ENCODE measurements around the gene B3GNT5.
"Not testable (repeated sequence)": the region's sequence is repeated elsewhere in the genome, so short reads cannot be mapped to it uniquely, and the experiment has no call there.

Gene B3GNT5, protein sequence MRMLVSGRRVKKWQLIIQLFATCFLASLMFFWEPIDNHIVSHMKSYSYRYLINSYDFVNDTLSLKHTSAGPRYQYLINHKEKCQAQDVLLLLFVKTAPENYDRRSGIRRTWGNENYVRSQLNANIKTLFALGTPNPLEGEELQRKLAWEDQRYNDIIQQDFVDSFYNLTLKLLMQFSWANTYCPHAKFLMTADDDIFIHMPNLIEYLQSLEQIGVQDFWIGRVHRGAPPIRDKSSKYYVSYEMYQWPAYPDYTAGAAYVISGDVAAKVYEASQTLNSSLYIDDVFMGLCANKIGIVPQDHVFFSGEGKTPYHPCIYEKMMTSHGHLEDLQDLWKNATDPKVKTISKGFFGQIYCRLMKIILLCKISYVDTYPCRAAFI

DNA sequence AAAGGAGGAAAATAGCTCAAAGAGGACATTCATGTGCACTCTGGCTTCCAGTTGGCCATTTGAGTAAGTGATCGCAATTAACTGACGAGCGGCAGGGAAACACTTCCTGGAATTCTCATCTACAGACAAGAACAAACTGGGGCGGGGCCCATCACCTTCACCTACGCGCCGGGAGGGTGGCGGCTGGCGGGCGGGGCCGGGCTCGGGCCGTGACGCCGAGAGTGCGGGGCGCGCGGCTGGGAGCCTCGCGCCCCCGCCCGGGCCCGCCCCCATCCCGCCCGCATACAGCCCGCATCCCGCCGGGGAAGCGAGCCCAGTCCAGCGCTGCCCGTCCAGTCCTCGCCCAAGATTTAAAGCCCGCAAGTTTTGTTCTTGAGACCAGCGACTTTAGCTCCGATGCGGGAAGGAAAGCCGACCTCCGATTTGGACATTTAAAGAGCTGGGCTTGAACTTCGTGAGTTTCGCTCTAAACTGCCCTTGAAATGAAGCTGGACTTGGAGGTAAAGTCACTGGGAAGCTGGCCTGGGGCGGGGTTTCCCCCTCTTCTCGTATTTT lies at the start of gene B3GNT5:
Gene B3GNT5 (plus strand): TSS at position 281 of the 555 bp plus-strand sequence. CDS start 16,546 bp downstream, outside the sequence.
- DNase-seq: peak; percentile 56

DNA sequence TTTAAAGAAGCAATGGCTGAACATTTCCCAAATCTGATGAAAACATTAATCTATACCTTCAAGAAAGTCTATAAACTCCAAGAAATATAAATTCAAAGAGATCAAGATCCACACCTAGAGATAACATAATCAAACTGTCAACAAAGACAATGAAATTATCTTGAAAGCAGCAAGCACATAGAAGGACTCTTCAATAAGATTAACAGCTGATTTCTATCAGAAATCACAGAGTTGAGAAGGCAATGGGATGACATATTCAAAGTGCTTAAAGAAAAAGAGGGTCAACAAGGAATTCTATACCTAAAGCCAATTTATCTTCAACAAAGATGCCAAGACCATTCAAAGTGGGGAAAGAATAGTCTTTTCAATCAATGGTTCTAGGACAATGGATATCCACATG lies 49.4 kb upstream of the B3GNT5 start:
- no peak for DNase-seq

DNA sequence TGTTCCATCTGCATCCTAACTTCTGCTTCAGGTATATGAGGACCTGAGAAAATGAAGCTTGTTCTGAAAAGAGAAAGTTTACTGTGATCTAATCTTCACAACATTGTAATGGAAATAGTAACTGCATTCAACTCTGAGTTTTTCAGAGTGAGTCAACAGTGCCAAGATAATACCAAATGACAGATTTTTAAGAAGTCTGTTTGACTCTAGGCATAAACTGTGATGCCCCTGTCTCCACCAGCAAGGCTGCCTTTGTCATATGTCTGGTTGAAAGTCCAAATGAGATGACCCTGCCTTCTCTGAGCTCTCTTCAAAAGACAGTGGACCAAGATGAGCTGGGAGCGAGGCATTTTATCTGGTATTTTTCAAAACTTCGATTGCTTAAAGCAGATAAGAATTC lies 44.8 kb upstream of the B3GNT5 start:
- DNase-seq: no peak

DNA sequence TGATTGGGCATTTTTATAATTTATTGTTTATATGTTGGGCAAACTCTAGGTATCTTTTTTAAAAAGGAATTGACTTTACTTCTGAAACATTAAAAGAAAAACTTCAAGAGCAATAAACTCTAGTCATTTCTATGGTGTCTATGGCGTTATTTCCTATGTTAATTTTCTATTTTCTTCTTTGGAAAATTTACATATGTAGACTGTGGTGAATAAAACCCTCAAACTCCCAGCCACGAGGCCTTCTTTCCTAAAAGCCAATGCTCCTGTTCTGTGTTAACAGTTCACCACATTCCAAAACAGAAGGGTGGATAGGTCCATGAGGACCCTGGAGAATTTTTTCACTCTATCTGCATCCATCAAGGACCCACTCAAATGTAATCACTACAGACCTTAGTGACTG lies 44.3 kb upstream of the B3GNT5 start:
- no peak for DNase-seq

DNA sequence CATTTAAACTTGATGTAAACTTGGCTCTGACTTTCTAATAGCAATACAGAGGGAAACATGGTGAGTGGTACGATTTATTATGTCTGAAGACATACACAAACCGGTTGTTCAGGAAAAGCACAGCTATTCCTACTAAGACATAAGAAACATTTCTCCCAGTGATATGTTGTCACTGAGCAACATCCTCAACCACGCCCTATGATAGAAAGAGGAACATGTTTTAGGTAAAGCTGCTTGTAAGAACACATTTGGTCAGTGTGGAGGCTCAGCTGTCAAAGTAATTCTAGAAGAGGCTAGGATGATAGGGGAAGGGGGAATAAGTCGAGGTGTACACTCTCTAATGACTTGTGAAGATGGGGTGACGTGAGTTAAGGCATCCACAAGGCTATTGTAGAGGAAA lies 42.7 kb upstream of the B3GNT5 start:
- no peak for DNase-seq

DNA sequence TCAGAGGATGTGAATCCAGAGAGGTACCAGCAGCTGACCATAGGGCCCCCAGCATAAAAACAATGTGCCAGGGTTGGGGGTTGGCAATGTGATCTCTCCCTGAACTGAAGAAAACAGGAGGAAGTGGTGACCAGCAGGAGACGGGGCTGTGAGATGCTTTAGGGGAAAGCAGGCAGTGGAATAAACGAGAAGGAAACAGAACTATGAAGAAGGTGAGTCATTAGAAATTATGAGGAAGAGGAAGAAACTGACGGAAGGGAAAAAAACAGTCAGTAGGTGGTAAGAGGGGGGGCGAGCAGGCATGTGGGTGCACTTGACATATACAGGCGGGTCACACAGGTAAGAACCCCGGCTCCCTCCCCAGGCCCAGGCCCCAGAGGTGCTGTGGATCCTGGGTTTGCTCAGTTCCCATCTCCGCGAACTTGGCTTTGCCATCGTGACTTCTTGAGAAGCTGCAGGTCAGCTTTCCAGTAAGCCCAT lies 42.2 kb upstream of the B3GNT5 start:
- DNase-seq: no peak

DNA sequence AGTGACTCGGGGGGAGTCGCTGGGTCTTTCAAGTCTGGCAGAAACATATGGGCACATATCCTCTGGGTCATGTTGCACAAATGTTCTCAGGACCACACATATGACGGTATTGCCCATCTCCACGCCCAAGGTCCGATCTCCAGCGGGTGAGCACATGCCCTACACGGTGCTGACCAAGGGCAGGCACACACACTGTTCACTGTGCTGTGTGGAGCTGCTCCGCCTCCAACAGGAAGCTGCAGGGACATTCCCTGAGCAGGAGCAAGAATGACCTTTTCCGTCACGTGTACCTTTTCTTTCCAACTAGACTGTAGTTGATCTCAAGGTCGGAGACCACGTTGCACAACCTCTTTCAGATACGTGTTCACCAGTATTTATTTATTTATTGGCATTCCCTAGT lies 41.7 kb upstream of the B3GNT5 start:
- no peak for DNase-seq

DNA sequence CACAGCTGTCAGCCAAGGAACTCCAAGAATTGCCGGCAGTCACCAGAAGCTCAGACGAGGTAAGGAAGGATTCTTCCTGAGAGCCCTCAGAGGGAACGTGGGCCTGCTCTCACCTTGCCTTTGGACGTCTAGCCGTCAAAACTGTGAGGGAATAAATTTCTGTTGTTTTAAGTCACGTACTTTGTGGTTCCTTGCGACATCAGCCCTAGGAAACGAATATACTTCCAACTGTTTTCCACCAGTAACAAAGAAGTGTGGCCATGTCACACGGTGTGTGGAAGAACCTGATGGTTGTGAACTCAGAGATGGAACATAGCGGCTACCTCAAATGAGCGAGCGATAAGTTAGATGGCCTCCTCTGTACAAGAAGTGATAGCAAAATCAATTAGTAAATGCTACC lies 41.0 kb upstream of the B3GNT5 start:
- DNase-seq: no peak

DNA sequence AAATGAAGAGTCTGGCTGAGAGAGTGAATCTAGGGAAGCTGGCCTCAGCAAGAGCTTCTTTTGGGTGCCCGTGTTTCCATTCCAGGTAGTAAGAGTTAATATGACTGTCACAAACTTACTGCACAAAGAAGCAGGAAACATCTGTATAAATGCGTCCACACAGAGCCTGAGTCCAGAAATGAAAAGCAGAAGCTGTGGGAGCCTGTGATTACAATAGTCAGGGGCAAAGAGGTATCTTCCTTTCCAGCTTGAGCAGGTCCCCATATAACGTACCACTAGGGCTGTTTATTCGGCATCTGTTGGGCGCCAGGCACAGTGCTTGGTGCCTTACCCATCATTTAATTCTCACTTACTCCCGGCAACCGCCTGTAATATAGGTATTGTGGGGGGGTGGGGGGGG lies 40.5 kb upstream of the B3GNT5 start:
- DNase-seq: no peak

DNA sequence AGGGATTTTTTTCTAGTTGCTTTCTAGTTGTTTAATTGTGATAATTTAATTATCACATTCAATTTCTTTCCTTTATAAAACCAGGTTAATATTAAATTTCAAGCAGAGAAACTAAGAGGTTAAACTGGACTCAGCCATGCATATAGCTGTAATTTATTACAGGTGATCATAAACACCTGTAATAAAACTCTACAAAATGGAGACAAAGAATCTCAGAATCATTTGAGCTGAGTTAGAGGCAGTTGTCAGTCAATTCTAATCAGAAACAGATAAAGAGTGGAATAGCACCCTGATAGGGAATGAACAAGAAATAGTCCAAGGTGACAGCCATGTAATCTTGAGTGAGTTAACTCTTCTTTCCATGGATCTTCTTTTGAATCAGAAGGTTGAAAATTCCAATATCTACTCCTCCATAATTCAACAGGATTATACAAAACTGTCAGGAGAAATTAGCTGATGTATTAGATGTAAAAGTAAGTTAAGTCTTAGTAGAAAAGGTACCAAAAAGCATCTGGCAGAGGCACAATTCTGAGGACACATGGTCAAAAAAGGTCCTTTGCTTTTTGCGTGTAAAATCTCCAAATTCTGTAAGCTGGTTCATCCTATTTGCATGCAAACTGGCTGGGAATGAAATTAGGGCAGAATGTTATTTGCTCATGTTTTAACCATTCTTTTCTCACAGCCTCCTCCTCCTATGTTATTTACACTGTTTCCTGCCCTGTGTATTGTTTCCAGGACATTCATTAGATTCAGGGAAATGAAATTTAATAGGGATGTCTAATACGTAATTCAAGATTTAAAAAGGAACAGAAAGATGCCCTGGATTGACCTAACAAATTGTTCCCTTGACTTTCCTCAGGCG lies 39.4 kb upstream of the B3GNT5 start:
- DNase-seq: peak; percentile 48

DNA sequence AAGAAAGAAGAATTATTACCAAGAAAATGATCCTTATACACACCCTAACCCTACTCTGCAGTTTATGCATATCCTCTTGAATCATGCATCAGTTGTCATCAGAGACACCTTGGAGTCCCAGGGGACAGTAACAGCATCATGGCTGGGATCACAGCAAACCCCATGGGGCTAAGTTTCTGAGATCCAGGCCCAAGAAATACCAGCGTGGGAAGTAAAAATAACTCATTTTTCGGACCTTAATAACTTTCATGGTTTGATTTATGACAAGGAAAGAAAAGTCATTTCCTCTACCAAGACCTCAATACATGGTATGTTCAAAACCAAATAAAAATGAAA lies 38.8 kb upstream of the B3GNT5 start:
- no peak for DNase-seq

DNA sequence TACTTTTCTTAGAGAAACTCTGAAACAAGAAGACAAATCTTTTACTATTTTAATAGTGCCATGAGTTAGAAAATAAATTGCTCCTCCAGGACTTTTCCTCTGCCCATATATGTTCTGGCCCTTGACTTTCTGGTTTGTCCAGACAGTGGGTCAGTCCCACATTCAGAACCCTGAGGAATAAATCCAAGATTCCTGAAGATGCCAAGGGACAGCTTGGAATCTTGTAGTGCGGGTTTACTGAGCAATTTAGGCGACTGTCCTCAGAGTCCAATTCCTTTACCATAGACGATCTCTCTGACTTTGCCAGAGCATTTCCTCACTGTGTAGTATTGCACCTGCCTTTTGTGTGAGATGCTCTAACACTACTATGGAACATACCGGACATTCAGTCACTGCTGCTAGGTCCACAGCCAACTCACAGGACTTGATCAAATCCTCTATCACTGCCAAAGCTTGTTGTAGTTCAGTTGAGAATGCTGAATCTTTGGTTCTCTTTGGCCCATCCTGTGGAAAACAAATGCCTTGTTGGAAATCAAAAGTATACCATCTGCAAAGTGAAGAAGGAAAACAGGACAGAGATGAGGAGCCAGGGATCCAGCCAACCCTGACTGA lies 37.4 kb upstream of the B3GNT5 start:
- DNase-seq: no peak

DNA sequence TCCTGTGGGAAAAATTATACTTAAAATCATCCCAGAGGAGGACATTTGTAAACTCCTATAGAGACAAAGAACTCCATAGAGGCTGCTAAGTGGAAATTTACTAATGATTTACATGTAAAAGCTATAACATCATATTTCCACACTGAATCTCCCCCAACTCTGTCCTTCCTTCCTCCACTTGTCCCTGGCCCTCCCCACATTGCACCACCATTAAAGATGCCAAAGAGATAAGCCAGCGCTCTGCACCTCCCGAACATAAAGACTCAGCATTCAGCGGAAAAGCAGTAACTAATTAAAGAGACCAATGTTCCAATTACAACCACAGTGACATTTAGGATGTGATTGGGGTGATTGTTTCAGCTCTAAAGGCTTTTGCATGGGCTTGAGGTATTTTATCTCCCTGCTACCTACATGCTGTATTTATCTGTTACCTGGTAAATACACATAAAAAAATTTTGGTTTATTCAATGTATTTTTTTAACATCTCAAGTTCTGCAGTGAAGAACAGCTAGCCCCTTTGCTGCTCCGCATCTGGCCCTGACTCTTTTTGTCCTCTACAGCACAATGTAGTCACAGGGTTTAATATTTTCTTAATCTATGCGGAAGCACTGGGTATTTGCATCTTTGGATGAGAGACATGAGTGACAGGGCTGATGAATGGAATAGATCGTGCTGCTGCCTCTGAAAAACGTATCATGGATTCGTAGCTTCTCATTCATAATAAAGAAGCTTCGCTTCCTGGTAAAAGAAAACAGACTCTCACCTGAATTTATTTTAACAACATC lies 35.3 kb upstream of the B3GNT5 start:
- peak; percentile 91 for DNase-seq

DNA sequence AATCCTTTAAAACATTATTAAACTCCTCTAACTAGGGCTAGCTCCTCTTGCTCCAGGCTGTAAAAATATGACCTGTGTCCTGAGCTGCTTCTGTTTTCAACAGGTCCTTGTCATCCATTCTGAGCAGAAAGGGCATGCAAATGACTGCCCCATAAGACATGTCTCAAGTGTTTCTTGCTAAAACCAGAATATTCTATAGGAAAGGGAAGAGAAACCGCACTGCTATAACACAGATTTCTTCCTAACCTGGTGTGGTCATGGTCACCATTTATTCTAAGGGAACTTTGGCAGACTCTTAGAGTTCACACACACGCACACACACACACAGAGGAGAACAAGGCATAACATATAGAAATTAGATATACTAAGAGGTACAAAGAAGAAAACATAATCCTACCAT lies 34.2 kb upstream of the B3GNT5 start:
- DNase-seq: no peak

DNA sequence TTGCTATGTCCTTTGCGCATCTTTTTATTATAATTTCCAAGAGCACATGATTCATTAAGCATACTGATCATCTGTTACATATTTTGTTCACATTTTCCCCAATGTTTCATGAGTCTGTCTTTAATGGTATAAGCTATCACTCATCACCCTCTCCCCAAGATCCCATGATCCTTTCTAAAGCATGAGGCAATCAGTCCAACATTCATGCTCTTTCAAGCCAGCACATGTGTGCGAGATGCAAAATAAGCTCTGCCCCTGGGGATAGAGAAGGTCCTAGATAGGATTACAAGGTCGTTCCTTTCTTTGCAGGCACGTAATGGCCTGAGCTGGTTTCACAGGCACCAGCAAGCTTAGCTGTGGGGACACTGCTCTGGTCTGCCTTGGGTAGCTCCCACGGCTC lies 32.2 kb upstream of the B3GNT5 start:
- DNase-seq: peak; percentile 82

DNA sequence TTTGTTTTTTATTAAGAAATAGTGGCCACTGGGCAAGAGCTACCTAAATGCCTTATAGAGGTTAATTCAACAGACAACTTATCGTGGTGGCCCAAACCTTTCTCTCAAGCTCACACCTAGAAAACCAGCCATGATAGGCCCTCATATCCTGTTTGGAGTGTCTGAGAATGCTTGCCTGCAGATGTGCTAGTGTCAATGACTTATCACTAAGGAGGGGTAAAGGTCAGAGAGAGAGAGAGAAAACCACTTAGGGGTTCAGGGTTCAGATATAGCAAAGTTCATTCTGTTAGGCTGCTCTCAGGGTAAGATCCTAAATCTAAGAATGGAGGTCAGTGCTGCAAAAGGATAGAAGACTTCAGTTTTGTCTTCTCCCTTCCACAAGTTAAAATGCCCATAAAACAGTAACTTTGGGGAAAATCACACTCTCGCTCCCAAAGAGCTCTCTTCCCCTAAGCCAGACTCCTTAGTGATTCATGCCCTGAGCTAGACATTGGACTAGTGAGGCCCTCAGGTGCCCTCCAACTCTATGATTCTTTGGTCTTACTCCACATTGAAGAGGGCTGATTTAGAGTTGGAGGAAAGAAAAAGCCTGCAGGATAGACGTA lies 30.3 kb upstream of the B3GNT5 start:
- no peak for DNase-seq

DNA sequence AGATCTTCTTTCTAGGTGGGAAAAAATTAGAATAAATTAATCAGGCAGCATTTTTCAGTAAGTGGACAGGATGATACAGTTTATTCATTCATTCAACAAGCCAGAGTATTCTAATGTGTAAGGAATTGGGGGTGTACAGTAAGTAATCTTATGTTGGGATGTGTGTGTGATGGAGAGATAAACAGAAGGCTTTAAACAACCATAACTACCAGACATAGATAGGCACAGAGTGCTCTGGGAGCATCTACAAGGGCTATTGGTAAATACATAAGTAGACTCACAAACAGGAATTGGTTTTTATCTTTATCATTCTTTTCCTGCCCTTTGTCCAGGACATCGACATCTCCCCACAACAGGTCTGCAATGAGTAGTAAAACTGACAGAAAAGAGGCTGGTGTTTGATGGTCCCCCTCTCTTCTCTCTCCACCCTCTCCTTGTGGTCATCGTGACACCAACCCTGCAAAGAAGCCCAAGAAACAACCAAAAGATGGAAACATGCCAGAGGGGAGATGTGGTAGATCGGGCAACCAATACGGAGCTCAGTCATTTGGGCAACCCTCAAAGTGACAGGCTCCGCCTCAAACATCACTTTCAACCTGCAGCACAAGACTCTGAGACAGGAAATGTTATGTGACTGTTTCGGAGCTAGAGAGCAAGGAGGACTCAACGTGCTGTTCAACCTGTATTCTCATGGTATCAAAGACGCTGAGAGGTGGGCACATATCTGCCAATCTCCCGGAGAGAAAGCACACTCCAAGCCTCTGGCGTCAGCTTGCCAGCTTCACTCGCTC lies 28.7 kb upstream of the B3GNT5 start:
- DNase-seq: no peak

DNA sequence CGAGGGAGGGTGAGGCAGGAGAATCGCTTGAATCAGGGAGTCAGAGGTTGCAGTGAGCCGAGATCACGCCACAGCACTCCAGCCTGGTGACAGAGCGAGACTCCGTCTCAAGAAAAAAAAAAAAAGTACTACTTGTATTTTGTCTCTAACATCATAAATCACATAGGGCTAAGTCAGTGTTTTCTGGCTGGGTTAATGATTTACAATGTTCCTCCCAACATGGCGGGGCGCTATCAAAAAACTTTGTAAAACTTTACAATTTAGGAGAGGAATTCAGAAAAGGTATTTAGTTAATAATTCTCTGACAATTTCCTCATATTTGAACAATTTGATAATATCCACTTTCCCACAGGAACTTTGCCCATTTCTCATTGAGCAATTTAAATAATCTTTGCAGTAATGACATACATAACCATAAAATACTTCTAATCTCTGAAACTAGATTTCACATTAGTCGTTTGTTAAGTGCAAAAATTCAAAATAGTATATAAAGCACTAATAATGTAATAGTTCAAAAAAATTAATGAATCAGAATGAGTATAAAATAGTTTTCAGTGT lies 26.6 kb upstream of the B3GNT5 start:
- DNase-seq: no peak

DNA sequence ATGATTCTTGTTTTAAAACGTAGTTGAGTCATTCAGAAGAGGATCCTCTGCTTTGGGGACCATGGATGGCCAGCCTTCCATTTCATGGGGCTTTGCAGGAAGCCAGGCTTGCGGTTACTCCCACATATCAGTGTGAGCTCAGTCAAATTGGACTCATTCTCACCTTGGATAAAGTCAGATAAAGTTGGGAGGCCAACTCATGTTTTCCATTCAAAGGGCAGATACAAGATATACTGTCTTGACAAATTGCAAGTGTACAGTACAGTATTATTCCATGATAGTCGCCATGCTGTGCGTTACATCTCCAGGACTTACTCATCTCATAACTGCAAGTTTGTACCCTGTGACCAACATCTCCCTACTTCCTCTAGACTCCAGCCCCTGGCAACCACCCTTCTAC lies 25.5 kb upstream of the B3GNT5 start:
- no peak for DNase-seq

DNA sequence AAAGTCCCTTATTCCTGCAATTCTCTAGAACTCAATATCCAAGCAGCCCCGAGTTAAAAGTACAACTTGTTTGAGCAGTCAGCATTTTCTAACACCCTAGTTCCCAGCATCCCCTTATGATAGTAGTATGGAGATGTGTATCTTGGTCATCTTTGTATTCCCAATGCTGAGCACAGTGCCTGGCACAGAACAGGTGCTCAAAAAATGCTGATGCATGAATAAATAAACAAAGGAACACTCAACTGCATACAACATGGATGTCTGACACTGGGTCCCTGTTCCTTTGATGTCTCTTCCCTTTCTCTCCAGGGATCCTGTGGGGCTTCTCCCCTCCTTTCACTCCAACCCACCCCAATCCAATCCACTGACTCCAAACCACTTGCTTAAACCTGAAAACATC lies 23.9 kb upstream of the B3GNT5 start:
- DNase-seq: no peak

DNA sequence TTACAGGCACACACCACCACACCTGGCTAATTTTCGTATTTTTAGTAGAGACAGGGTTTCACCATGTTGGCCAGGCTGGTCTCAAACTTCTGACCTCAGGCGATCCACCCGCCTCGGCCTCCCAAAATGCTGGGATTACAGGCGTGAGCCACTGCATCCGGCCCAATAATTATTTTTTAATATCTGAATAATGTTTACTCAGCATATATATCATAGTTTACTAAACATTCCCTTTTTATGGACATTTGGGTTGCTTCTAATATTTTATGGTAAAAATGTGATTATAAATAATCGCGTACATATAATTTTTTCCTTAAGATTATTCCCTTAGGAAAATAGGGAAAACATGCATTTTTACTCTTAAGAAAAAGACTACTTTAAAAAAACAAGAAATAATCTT lies 22.8 kb upstream of the B3GNT5 start:
- not testable (repeated sequence) for DNase-seq

All from NCI-H526 treated with DMSO at 0.1 percent for 48 hours (cell line).